H9 (cell line): ENCODE results near the gene TMEM158. TPM values are rescaled to one million over a fixed set of nuclear protein-coding genes. Genes with fewer than 3 reads are reported as not detected.

Experiments
- DNase-seq: peaks from one replicate; pipeline ENCODE4 v3.0.0-alpha.2; 2017
- H2AFZ ChIP-seq: one replicate; pipeline ENCODE4 v1.6.1; 2013; ENCODE audit warnings: mild to moderate bottlenecking, low read length, control low read depth, moderate library complexity
- H2AK5ac ChIP-seq: 2 replicates; pipeline ENCODE4 v1.6.1; 2013; ENCODE audit warnings: low read length, control low read depth, mixed read lengths; ENCODE audit not compliant: insufficient read length
- H2BK120ac ChIP-seq: one replicate; pipeline ENCODE4 v1.6.1; 2013; ENCODE audit warnings: low read depth, mild to moderate bottlenecking, low read length, control low read depth, inconsistent platforms; ENCODE audit not compliant: poor library complexity, severe bottlenecking
- H2BK12ac ChIP-seq: 2 replicates; pipeline ENCODE4 v1.6.1; 2013; ENCODE audit warnings: low read length, control low read depth, mixed read lengths, low read depth; ENCODE audit not compliant: insufficient read length
- H2BK15ac ChIP-seq: 2 replicates; pipeline ENCODE4 v1.6.1; 2013; ENCODE audit warnings: low read depth, low read length, control low read depth
- H2BK20ac ChIP-seq: one replicate; pipeline ENCODE4 v1.6.1; 2013; ENCODE audit warnings: low read depth, mild to moderate bottlenecking, low read length, control low read depth, inconsistent platforms; ENCODE audit not compliant: poor library complexity, severe bottlenecking
- H2BK5ac ChIP-seq: 2 replicates; pipeline ENCODE4 v1.6.1; 2013; ENCODE audit warnings: low read length, control low read depth, mixed read lengths; ENCODE audit not compliant: insufficient read length
- H3K14ac ChIP-seq: 2 replicates; pipeline ENCODE4 v1.6.1; 2013; ENCODE audit warnings: low read length, control low read depth; ENCODE audit not compliant: insufficient read depth
- H3K18ac ChIP-seq: 2 replicates; pipeline ENCODE4 v1.6.1; 2013; ENCODE audit warnings: low read depth, mild to moderate bottlenecking, mixed read lengths, low read length, control low read depth; ENCODE audit not compliant: insufficient read length
- H3K23ac ChIP-seq: 2 replicates; pipeline ENCODE4 v1.6.1; 2013; ENCODE audit warnings: low read length, control low read depth, mixed read lengths, low read depth; ENCODE audit not compliant: insufficient read length
- H3K23me2 ChIP-seq: 2 replicates; pipeline ENCODE4 v1.6.1; 2013; ENCODE audit warnings: low read depth, mild to moderate bottlenecking, mixed read lengths, low read length, control low read depth; ENCODE audit not compliant: insufficient read length, poor library complexity, severe bottlenecking
- H3K27ac ChIP-seq: 2 replicates; pipeline ENCODE4 v1.5.1; 2013; ENCODE audit warnings: low read length, control low read depth, mixed read lengths, low read depth; ENCODE audit not compliant: insufficient read length
- H3K27me3 ChIP-seq: 2 replicates; pipeline ENCODE4 v1.6.1; 2013; ENCODE audit warnings: low read length, control low read depth, inconsistent platforms; ENCODE audit not compliant: insufficient read depth
- H3K4ac ChIP-seq: 2 replicates; pipeline ENCODE4 v1.6.1; 2013; ENCODE audit warnings: low read depth, mild to moderate bottlenecking, control low read depth, inconsistent platforms, low read length, moderate library complexity
- H3K4me1 ChIP-seq: 2 replicates; pipeline ENCODE4 v1.6.1; 2013; ENCODE audit warnings: low read length, control low read depth, inconsistent platforms; ENCODE audit not compliant: insufficient read depth
- H3K4me2 ChIP-seq: 2 replicates; pipeline ENCODE4 v1.6.1; 2013; ENCODE audit warnings: low read length, control low read depth, mixed read lengths; ENCODE audit not compliant: insufficient read length, insufficient read depth
- H3K56ac ChIP-seq: 2 replicates; pipeline ENCODE4 v1.6.1; 2013; ENCODE audit warnings: low read depth, mild to moderate bottlenecking, mixed read lengths, low read length, control low read depth; ENCODE audit not compliant: insufficient read length
- H3K79me1 ChIP-seq: 2 replicates; pipeline ENCODE4 v1.6.1; 2013; ENCODE audit warnings: low read depth, mild to moderate bottlenecking, moderate library complexity, low read length, control low read depth, inconsistent platforms; ENCODE audit not compliant: insufficient read depth, poor library complexity, severe bottlenecking
- H3K79me2 ChIP-seq: 2 replicates; pipeline ENCODE4 v1.6.1; 2013; ENCODE audit warnings: low read length, control low read depth, inconsistent platforms; ENCODE audit not compliant: insufficient read depth
- H3K9ac ChIP-seq: 2 replicates; pipeline ENCODE4 v1.6.1; 2013; ENCODE audit warnings: low read length, control low read depth, mixed read lengths; ENCODE audit not compliant: insufficient read length; ENCODE audit errors: extremely low read depth
- H3K9me3 ChIP-seq: one replicate; pipeline ENCODE4 v1.6.1; 2013; ENCODE audit warnings: low read depth, low read length, inconsistent platforms; ENCODE audit not compliant: control insufficient read depth
- H3T11ph ChIP-seq: one replicate; pipeline ENCODE4 v1.6.1; 2013; ENCODE audit warnings: mild to moderate bottlenecking, low read length, control low read depth, inconsistent platforms
- H4K20me1 ChIP-seq: one replicate; pipeline ENCODE4 v1.6.1; 2013; ENCODE audit not compliant: control insufficient read depth, insufficient read length, insufficient read depth
- H4K5ac ChIP-seq: 2 replicates; pipeline ENCODE4 v1.6.1; 2013; ENCODE audit warnings: low read depth, mild to moderate bottlenecking, mixed read lengths, low read length, control low read depth; ENCODE audit not compliant: insufficient read length
- H4K8ac ChIP-seq: replicated peaks from 2 replicates; pipeline ENCODE4 v1.6.1; 2013; ENCODE audit warnings: low read length, control low read depth, mixed read lengths, low read depth; ENCODE audit not compliant: insufficient read length
- H4K91ac ChIP-seq: 2 replicates; pipeline ENCODE4 v1.6.1; 2013; ENCODE audit warnings: low read depth, mild to moderate bottlenecking, moderate library complexity, mixed read lengths, low read length, control low read depth; ENCODE audit not compliant: insufficient read length
- H3K27ac Mint-ChIP-seq, 3 experiments: 2 replicates in 2 of 3; 3 replicates in 1 of 3; pipeline ENCODE4 v1.8.0; 2020 to 2021; ENCODE audit warnings: mixed read lengths in 3 of 3, mild to moderate bottlenecking in 1 of 3, moderate library complexity in 1 of 3
- H3K27me3 Mint-ChIP-seq: 2 replicates; pipeline ENCODE4 v1.8.0; 2021; ENCODE audit warnings: low read depth, mild to moderate bottlenecking, moderate library complexity, mixed read lengths
- H3K36me3 Mint-ChIP-seq, 3 experiments: 2 replicates in 2 of 3; 3 replicates in 1 of 3; pipeline ENCODE4 v1.8.0; 2020 to 2021; ENCODE audit warnings: low read depth in 3 of 3, mixed read lengths in 3 of 3; ENCODE audit not compliant: insufficient read depth in 1 of 3
- H3K4me1 Mint-ChIP-seq, 2 experiments: 2 replicates each; pipeline ENCODE4 v1.8.0; 2020; ENCODE audit warnings: mixed read lengths in 2 of 2
- H3K4me3 Mint-ChIP-seq, 2 experiments: 2 replicates in 1 of 2; 3 replicates in 1 of 2; pipeline ENCODE4 v1.8.0; 2020 to 2021; ENCODE audit warnings: mild to moderate bottlenecking in 2 of 2, mixed read lengths in 2 of 2, moderate library complexity in 1 of 2
- H3K9me3 Mint-ChIP-seq, 2 experiments: 2 replicates in 1 of 2; 3 replicates in 1 of 2; pipeline ENCODE4 v1.8.0; 2020; ENCODE audit warnings: mild to moderate bottlenecking in 2 of 2, mixed read lengths in 2 of 2, moderate library complexity in 1 of 2
- WGBS: extraction: QIAGEN DNeasy Blood & Tissue Kit; methylation state at CpG from one replicate; pipeline ENCODE4 v1.1.7; 2013; ENCODE audit warnings: missing lambda C conversion rate, low lambda C conversion rate, mixed read lengths; ENCODE audit not compliant: insufficient read length; ENCODE audit errors: extremely low coverage; 5-methylcytosine and 5-hydroxymethylcytosine counted together
- total RNA-seq: library from RNA; stranded (reverse); gene quantifications from 2 replicates; pipeline ENCODE4 v1.2.1, GENCODE V29; 2021
- TF ChIP-seq, protein P1 (sequence below): fragments of 200-600 bp; sonication (generic); conservative IDR thresholded peaks from 3 replicates; pipeline ENCODE4 v1.8.0; 2021; ENCODE audit warnings: antibody characterized with exemption, mild to moderate bottlenecking

TMEM158 gene
- total RNA-seq, 1 experiment from 2014 or later, result 29.1 TPM

DNA sequence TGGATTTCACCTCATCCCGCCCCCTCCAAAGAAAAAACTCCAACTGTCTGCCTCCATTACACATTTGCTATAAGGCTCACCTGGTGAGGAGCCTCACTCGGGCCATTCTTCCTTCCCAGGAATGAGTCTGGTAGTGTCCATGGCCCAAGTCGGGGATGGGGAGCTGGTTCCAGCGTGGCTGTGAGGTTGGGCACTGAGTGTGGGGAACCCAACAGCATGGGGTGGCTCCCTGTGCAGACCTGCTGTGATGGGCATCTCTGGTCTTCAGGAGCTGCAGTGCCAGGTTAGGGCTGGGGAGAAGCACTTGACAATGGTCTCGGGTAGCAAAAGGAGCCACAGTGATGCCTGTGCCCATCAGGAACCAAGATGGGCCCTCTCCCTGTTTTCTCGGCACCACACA, 39.2 kb downstream of the TMEM158 start:
- H3K27ac ChIP-seq, result no peak overlapping the region
- H4K20me1 ChIP-seq, result no peaks in the 10 kb centered on the region
- H3K79me2 ChIP-seq, result no peaks in the 10 kb centered on the region
- Mint-ChIP-seq H3K27ac (no peak overlapping the region), H3K4me1 (peaks cover 13 to 19% of the 10 kb centered on the region in 2 experiments), H3K27me3 (peaks cover 5% of the 10 kb centered on the region; the same call in 1 of the 2 replicates), H3K4me3 (no peak overlapping the region), H3K9me3 (no peaks in the 10 kb centered on the region; a peak in 1 of 5 replicates), H3K36me3 (no peaks in the 10 kb centered on the region)
- H2AFZ ChIP-seq, result no peak overlapping the region
- no peaks in the 10 kb centered on the region for H3K9me3 ChIP-seq
- no peak overlapping the region for H2AK5ac ChIP-seq
- WGBS, result no CpG with 5 or more reads among the region's 6 CpGs
- H3K56ac ChIP-seq, result no peak overlapping the region
- no peak overlapping the region for H3K9ac ChIP-seq
- H2BK12ac ChIP-seq, result no peak overlapping the region
- H2BK20ac ChIP-seq, result no peak overlapping the region
- H2BK5ac ChIP-seq, result no peak overlapping the region
- H2BK15ac ChIP-seq, result no peak overlapping the region
- no peak for DNase-seq
- no peak overlapping the region for H3K14ac ChIP-seq
- no peaks in the 10 kb centered on the region for H3K23me2 ChIP-seq
- H3K4me2 ChIP-seq, result no peak overlapping the region
- no peak overlapping the region for H3K23ac ChIP-seq
- H3K4me1 ChIP-seq, result no peaks in the 10 kb centered on the region; the same call in 1 of the 2 replicates
- H4K5ac ChIP-seq, result no peak overlapping the region
- H4K8ac ChIP-seq, result no peak overlapping the region
- H3K18ac ChIP-seq, result no peak overlapping the region
- no peak overlapping the region for H3T11ph ChIP-seq
- no peaks in the 10 kb centered on the region for H3K79me1 ChIP-seq
- no peak overlapping the region for H4K91ac ChIP-seq
- H3K4ac ChIP-seq, result no peak overlapping the region
- H2BK120ac ChIP-seq, result no peak overlapping the region
- TF ChIP-seq, protein P1, sequence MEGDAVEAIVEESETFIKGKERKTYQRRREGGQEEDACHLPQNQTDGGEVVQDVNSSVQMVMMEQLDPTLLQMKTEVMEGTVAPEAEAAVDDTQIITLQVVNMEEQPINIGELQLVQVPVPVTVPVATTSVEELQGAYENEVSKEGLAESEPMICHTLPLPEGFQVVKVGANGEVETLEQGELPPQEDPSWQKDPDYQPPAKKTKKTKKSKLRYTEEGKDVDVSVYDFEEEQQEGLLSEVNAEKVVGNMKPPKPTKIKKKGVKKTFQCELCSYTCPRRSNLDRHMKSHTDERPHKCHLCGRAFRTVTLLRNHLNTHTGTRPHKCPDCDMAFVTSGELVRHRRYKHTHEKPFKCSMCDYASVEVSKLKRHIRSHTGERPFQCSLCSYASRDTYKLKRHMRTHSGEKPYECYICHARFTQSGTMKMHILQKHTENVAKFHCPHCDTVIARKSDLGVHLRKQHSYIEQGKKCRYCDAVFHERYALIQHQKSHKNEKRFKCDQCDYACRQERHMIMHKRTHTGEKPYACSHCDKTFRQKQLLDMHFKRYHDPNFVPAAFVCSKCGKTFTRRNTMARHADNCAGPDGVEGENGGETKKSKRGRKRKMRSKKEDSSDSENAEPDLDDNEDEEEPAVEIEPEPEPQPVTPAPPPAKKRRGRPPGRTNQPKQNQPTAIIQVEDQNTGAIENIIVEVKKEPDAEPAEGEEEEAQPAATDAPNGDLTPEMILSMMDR, result no peak
- H3K27me3 ChIP-seq, result no peaks in the 10 kb centered on the region
